Measurements from ENCODE around the gene SLC39A9.
"Not testable (repeated sequence)": the region's sequence is repeated elsewhere in the genome, so short reads cannot be mapped to it uniquely, and the experiment has no call there.

SLC39A9 gene

DNA sequence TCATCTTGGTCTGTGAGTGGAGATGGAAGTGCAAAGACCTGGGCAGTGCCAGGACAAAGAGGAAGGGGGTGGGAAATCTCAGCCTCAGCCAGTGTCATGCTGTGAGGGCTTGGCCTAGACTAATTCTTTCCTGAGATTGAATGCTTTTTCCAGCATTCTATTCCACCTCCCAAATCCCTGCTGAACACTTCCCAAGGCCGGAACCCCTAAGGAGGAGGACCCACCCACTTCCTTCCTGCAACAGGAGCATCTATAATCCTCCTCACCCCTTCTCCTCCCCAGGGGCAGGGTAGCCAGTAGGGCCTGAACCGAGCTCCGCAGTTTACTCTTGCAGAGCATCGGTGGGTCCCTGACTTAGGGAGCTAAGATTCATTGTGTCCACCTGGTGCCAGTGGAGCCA lies 89.3 kb downstream of the SLC39A9 start:
- DNase-seq (ENCODE audit: insufficient read length, low spot score) (no peak), FAIRE-seq (no peak)
- no peak for TF ChIP-seq CTCF (IDR thresholded peaks at IDR 0.05; ENCODE audit: insufficient read depth, missing control alignments)

GRCh38 chr14:69489495-69489894 lies 91.0 kb downstream of the SLC39A9 start:
- no peak for DNase-seq (ENCODE audit: insufficient read length, low spot score)
- no peak for FAIRE-seq
- no peak for TF ChIP-seq CTCF (IDR thresholded peaks at IDR 0.05; ENCODE audit: insufficient read depth, missing control alignments)

DNA sequence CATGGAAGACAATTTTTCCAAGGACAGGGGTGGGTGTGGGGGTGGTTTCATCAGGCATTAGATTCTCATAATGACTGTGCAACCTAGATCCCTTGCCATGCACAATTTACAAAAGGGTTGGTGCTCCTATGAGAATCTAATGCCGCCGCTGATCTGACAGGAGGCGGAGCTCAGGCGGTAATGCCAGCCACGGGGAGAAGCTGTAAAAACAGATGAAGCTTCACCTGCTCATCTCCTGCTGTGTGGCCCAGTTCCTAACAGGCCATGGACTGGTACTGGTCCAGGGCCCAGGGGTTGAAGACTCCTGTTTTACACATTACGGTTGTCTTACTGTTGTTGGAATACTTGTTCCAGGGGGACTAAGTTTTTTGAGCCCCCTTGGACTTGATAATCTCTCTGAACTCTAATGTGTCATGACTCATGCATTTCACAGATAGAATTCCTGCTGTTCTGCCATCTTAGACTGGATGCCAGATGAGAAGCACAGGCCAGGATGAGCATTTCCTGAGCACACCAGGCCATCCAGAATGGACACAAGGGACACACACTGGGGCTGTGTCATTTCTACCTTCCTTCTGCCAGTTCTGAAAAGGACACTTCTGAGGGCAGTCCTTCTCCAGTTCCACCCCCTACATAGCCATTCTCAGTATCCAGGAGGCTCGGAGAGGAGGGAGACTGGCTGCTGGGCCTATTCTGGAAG lies 91.9 kb downstream of the SLC39A9 start:
- TF ChIP-seq CTCF (IDR thresholded peaks at IDR 0.05; ENCODE audit: insufficient read depth, missing control alignments) = no peak
- FAIRE-seq = no peak

GRCh38 chr14:69491193-69491592 lies 92.7 kb downstream of the SLC39A9 start:
- FAIRE-seq (no peak), DNase-seq (ENCODE audit: insufficient read length, low spot score) (no peak)
- no peak for TF ChIP-seq CTCF (IDR thresholded peaks at IDR 0.05; ENCODE audit: insufficient read depth, missing control alignments)

More for the DNA sequence above, 91.9 kb downstream of the SLC39A9 start:
- no peak for DNase-seq (ENCODE audit: insufficient read length, low spot score)

DNA sequence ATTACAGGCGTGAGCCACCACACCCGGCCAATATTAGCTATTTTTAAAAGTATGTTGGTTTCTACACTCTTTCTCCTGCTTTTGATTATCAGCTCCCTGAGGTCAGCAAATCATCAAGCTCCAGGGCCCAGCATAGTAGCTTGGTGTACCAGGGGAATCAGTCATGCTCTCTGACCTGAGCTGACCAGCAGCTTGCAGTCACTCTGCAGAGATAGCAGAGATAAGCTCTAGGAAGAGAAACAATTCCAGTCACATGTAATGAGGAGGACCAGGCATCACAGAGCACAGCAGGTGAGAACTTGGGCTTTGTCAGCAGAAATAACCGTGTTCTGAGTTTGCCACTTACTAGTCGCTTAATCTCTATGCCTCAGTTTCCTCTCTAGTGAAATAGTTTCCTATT lies 94.5 kb downstream of the SLC39A9 start:
- no peak for TF ChIP-seq CTCF (IDR thresholded peaks at IDR 0.05; ENCODE audit: insufficient read depth, missing control alignments)
- FAIRE-seq = no peak
- DNase-seq (ENCODE audit: insufficient read length, low spot score) = no peak

DNA sequence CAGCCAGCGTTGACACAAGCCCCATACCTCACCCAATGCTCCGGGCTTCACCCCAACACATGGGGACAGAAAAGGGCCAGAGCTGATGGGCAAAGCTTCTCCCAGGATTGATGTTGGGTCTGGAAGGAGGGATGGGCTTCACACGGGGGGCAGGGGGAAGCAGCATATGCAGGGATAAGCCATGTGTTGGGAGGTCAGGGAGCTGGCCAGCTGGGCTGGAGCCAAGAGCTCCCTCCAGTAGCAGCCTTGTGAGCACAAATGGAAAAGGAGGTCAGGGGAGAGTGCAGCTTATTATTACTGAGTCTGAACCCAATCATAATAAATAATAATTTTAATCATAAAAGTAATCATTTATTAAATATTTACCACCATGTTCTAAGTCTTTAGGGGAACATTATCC lies 95.3 kb downstream of the SLC39A9 start:
- TF ChIP-seq CTCF (IDR thresholded peaks at IDR 0.05; ENCODE audit: insufficient read depth, missing control alignments) = no peak
- FAIRE-seq (no peak), DNase-seq (ENCODE audit: insufficient read length, low spot score) (no peak)

DNA sequence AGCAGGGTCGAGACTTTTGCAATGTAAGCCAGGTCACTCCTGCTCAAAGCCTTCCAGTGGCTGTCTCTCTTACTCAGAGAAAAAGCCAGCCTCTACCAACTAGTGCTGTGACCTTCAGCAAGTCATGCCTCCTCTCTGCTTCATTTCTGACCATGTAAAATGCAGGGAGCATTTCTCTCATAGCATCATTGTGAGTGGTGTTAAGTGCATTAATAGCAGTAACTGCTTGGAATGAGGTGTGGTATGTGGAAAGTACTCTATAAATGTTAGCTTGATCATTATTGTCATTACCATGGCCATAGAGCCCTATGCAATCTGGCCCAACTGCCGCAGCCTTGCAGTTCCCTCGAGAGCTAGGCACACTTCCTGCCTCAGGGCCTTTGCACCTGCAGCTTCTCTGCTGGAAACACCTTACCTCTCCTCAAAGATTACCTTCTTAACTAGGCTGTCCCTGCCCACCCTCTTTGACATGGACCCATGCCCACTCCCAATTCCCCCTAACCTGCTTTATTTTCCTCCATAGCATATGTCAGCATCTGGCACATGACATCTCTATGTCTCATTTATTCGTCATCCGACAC lies 96.9 kb downstream of the SLC39A9 start:
- FAIRE-seq (no peak), DNase-seq (ENCODE audit: insufficient read length, low spot score) (no peak)
- no peak for TF ChIP-seq CTCF (IDR thresholded peaks at IDR 0.05; ENCODE audit: insufficient read depth, missing control alignments)

GRCh38 chr14:69497866-69498265 lies 99.4 kb downstream of the SLC39A9 start:
- FAIRE-seq; DNase-seq (ENCODE audit: insufficient read length, low spot score): not testable (repeated sequence)

- FAIRE-seq = not testable (repeated sequence)
Observed at GRCh38 chr14:69498286-69498685, 99.8 kb downstream of the SLC39A9 start.

More at GRCh38 chr14:69498286-69498685, 99.8 kb downstream of the SLC39A9 start:
- DNase-seq (ENCODE audit: insufficient read length, low spot score) = not testable (repeated sequence)

All from D721Med (cell line).